Ascending aorta (tissue), 2 donors: ENCODE measurements around the gene SFT2D3. TPM values are rescaled to one million over a fixed set of nuclear protein-coding genes. Genes with fewer than 3 reads are reported as not detected.

ENCODE experiments used
- DNase-seq, 2 donors: peaks; one replicate each; pipeline ENCODE4 v3.0.0-alpha.2; 2019; ENCODE audit warnings: low spot score in 2 of 2
- H3K27ac ChIP-seq, 2 donors: fragments of 200-600 bp; sonication (generic); one replicate each; pipeline ENCODE4 v1.5.1; 2016 to 2017; ENCODE audit warnings: mild to moderate bottlenecking in 1 of 2
- H3K27me3 ChIP-seq: fragments of 200-600 bp; sonication (generic); one replicate; pipeline ENCODE4 v1.5.1; 2017
- H3K36me3 ChIP-seq, 2 donors: fragments of 200-600 bp; sonication (generic); one replicate each; pipeline ENCODE4 v1.5.1; 2016
- H3K4me1 ChIP-seq, 2 donors: fragments of 200-600 bp; sonication (generic); one replicate each; pipeline ENCODE4 v1.5.1; 2016 to 2017; ENCODE audit warnings: mild to moderate bottlenecking in 1 of 2
- H3K4me3 ChIP-seq, 2 donors: fragments of 200-600 bp; sonication (generic); one replicate each; pipeline ENCODE4 v1.5.1; 2016 to 2017; ENCODE audit warnings: mild to moderate bottlenecking in 1 of 2
- H3K9me3 ChIP-seq, 2 donors: fragments of 200-600 bp; sonication (generic); one replicate each; pipeline ENCODE4 v1.5.1; 2016
- intact Hi-C: fragments of 100-400 bp; cut with DNase I; formaldehyde crosslinking; loops from one replicate; pipeline ENCODE4 v1.15.1; 2023
- total RNA-seq: library from RNA; depleted of rRNA; stranded (reverse); fragments of >200 nt; gene quantifications from one replicate; pipeline ENCODE4 v1.1.0, GENCODE V29; 2016
- TF ChIP-seq, protein P1 (sequence below), 3 experiments: fragments of 200-600 bp in 2 of 3; fragments of 450-650 bp in 1 of 3; sonication (generic) in 2 of 3; IDR thresholded peaks; one replicate each; pipeline ENCODE4 v1.5.1; 2016 to 2019; ENCODE audit warnings: antibody characterized with exemption in 3 of 3, mild to moderate bottlenecking in 1 of 3, moderate library complexity in 1 of 3

The SFT2D3 gene
- total RNA-seq, 1 donor from 2014 or later: 8.3 TPM

DNA sequence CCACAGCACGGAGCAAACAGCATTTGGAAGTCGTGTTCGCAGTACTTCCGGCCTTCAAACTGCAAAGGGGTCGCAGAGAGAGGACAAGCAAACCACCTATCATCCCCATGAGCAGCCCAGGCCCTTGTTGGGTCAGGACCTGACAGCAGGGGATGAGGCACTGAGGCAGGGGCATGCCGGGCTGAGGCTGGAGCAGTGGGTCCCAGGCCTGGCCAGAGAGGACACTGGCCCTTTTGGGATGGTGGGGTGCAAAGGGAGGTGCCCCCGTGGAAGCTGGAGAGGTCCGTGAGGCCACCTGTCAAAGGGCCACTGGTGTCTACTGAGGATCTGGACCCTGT lies 46.5 kb upstream of the SFT2D3 start:
- no peaks in the 10 kb centered on the region for H3K9me3 ChIP-seq
- H3K4me1 ChIP-seq: peaks cover 15 to 42% of the 10 kb centered on the region in 2 donors
- peaks cover 47 to 53% of the 10 kb centered on the region in 2 donors for H3K36me3 ChIP-seq
- peak overlapping the region; percentile 4 to 34 for H3K27ac ChIP-seq
- intact Hi-C loops: loop anchor here (5.0 kb wide), 1 partner anchor 88 kb away; no protein-coding TSS in a partner anchor
- no peak for DNase-seq
- no peaks in the 10 kb centered on the region for H3K27me3 ChIP-seq
- TF ChIP-seq, protein P1, sequence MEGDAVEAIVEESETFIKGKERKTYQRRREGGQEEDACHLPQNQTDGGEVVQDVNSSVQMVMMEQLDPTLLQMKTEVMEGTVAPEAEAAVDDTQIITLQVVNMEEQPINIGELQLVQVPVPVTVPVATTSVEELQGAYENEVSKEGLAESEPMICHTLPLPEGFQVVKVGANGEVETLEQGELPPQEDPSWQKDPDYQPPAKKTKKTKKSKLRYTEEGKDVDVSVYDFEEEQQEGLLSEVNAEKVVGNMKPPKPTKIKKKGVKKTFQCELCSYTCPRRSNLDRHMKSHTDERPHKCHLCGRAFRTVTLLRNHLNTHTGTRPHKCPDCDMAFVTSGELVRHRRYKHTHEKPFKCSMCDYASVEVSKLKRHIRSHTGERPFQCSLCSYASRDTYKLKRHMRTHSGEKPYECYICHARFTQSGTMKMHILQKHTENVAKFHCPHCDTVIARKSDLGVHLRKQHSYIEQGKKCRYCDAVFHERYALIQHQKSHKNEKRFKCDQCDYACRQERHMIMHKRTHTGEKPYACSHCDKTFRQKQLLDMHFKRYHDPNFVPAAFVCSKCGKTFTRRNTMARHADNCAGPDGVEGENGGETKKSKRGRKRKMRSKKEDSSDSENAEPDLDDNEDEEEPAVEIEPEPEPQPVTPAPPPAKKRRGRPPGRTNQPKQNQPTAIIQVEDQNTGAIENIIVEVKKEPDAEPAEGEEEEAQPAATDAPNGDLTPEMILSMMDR (IDR thresholded peaks at IDR 0.05): no peak
- no peak overlapping the region for H3K4me3 ChIP-seq

DNA sequence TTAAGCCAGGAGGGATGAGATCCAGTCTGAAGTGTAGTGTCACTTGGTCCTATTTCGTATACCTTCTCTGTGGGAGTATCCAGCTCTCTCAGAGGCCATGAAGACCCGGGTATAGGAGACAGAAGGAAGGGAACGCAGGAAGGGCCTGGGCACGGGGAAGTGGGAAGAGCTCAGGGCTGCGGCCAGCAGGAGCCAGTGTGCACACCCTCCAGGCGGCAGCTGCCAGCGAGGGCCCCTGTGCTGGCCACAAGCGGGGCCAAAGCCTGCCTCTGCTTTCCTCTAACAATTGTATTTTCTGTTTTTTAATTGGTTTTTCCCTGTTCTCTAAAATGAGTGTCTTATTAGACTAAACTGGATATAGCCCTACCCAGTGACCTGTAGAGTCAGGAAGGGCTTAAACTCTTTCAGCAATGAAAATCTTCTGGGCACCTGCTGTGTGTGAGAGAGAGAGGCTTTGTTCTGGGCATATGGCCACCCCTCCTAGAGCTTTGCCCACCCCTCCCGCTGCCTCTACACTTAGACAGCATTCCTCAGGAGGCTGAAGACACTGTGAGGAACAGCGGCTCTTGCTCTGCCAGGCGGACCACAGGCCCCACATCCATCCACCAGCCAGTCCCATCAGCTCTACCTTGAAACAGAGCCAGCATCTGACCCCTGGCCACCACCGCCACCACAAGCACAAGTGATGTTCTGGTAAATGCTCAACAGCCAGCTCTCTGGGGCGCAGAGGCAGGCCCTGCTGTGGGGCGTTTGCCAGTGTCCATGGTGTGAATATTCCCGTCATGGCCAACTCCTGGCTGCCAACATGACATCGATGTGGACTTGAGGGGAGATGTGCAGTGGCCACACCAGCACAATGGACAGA lies 45.9 kb upstream of the SFT2D3 start:
- Histone ChIP-seq H3K9me3 (no peaks in the 10 kb centered on the region), H3K4me3 (no peak overlapping the region), H3K27ac (peak overlapping the region; percentile 4 to 21), H3K4me1 (peaks cover 16 to 36% of the 10 kb centered on the region in 2 donors), H3K36me3 (peaks cover 47 to 53% of the 10 kb centered on the region in 2 donors), H3K27me3 (no peaks in the 10 kb centered on the region)
- TF ChIP-seq, protein P1 (IDR thresholded peaks at IDR 0.05): no peak
- intact Hi-C loops: no loop called here
- DNase-seq: no peak

GRCh38 chr2:127656569-127657231 lies 44.6 kb upstream of the SFT2D3 start:
- peaks cover 23 to 40% of the 10 kb centered on the region in 2 donors for H3K4me1 ChIP-seq
- intact Hi-C loops: no loop called here

GRCh38 chr2:127657232-127657595 lies 44.1 kb upstream of the SFT2D3 start:
- intact Hi-C loops: no loop called here
- Histone ChIP-seq H3K4me3 (no peak overlapping the region), H3K4me1 (peaks cover 28 to 43% of the 10 kb centered on the region in 2 donors), H3K27ac (peak overlapping the region; percentile 3 to 82), H3K36me3 (peaks cover 44 to 49% of the 10 kb centered on the region in 2 donors), H3K27me3 (no peaks in the 10 kb centered on the region), H3K9me3 (no peaks in the 10 kb centered on the region)
- TF ChIP-seq, protein P1 (IDR thresholded peaks at IDR 0.05): no peak
- DNase-seq: no peak

More at GRCh38 chr2:127656569-127657231, 44.6 kb upstream of the SFT2D3 start:
- peak overlapping the region; percentile 3 to 82 for H3K27ac ChIP-seq
- peaks cover 44 to 53% of the 10 kb centered on the region in 2 donors for H3K36me3 ChIP-seq
- TF ChIP-seq, protein P1 (IDR thresholded peaks at IDR 0.05): no peak
- no peak for DNase-seq
- no peak overlapping the region for H3K4me3 ChIP-seq
- H3K9me3 ChIP-seq: no peaks in the 10 kb centered on the region
- no peaks in the 10 kb centered on the region for H3K27me3 ChIP-seq

- Histone ChIP-seq H3K27me3 (no peaks in the 10 kb centered on the region), H3K4me1 (peaks cover 33 to 44% of the 10 kb centered on the region in 2 donors), H3K27ac (peak overlapping the region; percentile 73 to 82), H3K4me3 (no peak overlapping the region), H3K9me3 (no peaks in the 10 kb centered on the region), H3K36me3 (peaks cover 38 to 47% of the 10 kb centered on the region in 2 donors)
- no peak for DNase-seq
- intact Hi-C loops: no loop called here
- TF ChIP-seq, protein P1 (IDR thresholded peaks at IDR 0.05): no peak
Measured at GRCh38 chr2:127658146-127658545, 43.2 kb upstream of the SFT2D3 start.
